Adrenal gland (tissue), 5 donors: Measurements from ENCODE around the gene SLC12A6.

Experiments used
- CTCF ChIP-seq, 6 experiments: fragments of 450-650 bp in 4 of 6; fragments of 200-600 bp in 2 of 6; sonication (generic) in 1 of 6; IDR thresholded peaks; 1 replicate in 5 of 6; 2 replicates in 1 of 6; pipeline versions ENCODE4 v1.5.1 to v1.8.0; 2016 to 2021; ENCODE audit warnings: antibody characterized with exemption in 6 of 6, mild to moderate bottlenecking in 2 of 6, moderate library complexity in 1 of 6
- POLR2A ChIP-seq, 2 donors: fragments of 450-650 bp; IDR thresholded peaks; one replicate each; pipeline ENCODE4 v1.6.1; 2017; ENCODE audit warnings: antibody characterized with exemption in 2 of 2, mild to moderate bottlenecking in 2 of 2, moderate library complexity in 1 of 2
- donor health status: DM: no; HTN: no; CAD: no.

GRCh38 chr15:34259566-34259965 lies 78.0 kb downstream of the SLC12A6 start:
- TF ChIP-seq CTCF (IDR thresholded peaks at IDR 0.05) (no peak), POLR2A (IDR thresholded peaks at IDR 0.05) (no peak)
